Endometrium (tissue), 2 donors: ENCODE results near the gene TAC4.

Experiments
- FAIRE-seq: peaks from 2 replicates; lab custom pipeline; 2012; peaks lifted over from hg19 to GRCh38; lab: Jason Lieb, UNC
- donor health status: control.
- donor health status: control.

The TAC4 gene

GRCh38 chr17:49798738-49799137 lies 49.1 kb downstream of the TAC4 start:
- no peak for FAIRE-seq

- no peak for FAIRE-seq
Measured at GRCh38 chr17:49798182-49798581, 49.7 kb downstream of the TAC4 start.

- FAIRE-seq, result no peak
Measured at GRCh38 chr17:49795372-49795771, 52.5 kb downstream of the TAC4 start.

DNA sequence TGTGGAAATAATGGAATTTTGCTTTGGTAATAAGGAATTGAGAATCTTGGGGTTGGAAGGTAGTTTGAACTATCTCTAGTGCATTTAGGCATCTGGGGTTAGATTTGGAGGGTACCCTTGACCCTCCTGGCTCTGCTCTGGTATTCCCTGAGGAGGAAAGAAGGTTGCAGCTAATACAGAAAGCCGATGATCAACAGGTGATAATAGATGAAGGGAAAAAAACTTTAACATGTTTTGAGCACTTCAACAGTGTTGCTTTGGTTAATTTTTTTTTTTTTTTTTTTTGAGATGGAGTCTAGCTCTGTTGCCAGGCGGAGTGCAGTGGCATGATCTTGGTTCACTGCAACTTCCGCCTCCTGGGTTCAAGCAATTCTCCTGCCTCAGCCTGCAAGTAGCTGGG lies 54.6 kb downstream of the TAC4 start:
- FAIRE-seq, result no peak

DNA sequence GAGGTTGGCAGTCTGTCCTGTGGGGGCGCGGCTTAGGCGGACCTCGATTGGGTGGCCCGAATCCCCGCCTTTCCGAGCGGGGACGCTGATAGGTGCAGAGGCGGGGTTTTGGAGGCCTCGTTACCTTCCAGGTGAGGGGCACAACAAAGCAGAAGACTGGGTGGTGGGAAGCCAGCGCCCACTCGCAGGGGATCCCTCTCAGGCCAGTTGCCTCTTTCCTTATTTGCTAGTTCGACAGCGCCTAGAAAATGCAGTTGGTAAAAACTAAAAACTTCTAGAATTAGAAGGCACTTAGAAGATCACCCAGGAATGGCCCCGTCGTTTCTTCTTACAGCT lies 58.7 kb downstream of the TAC4 start:
- FAIRE-seq, result no peak

DNA sequence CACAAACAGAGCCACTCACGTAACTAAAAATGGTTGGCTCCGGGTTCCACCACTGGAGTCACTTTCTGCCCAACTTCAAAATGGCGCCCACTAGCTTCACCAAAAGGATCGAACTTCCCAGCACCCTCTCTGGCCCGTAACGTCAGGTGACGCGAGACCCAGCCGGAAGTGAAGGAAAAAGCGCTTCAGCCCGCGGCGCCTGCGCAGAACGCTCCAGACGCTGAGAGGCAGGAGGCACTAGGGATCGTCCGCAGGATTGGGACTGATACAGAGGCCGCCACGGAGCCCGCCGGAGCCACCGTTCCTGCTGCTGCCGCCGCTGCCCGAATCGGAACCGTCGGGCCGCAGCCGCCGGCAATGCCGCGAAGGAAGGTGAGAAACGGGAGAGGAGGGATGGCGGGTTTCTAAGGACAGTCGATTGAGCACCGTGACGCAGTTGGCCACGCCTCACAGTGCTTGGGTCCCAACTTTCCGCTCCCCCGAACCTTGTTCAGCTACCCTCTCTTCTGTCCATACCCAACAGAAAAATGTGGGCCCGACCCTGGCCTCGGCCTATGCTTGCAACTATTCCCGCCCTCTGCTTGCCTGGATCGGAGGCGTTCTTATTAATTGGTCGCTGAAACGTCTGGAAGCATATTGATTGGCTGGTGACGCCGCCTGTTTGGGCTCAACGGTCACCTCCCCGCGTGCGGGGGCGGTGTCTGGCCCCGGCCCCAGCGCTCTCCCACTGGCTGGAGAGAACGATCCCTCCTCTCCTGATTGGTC lies 59.2 kb downstream of the TAC4 start, which contains the start of gene KAT7:
KAT7 (plus strand) TSS at position 204 of the 765 bp plus-strand sequence; CDS start at position 358, 154 bp downstream.
- peak; percentile 99 for FAIRE-seq
